Muscle of arm (tissue), 12 donors: ENCODE results near the gene ABHD12. TPM values are rescaled to one million over a fixed set of nuclear protein-coding genes. Genes with fewer than 3 reads are reported as not detected.

ENCODE experiments used
- DNase-seq: peaks from one replicate; pipeline ENCODE4 v3.0.0-alpha.2; 2013
- polyA plus RNA-seq, 12 donors: library from polyadenylated mRNA; unstranded; fragments of 120-200 nt; gene quantifications; one replicate each; pipeline ENCODE4 v1.2.1, GENCODE V29; 2013; ENCODE audit not compliant: insufficient read length in 12 of 12

ABHD12 gene
- polyA plus RNA-seq, 12 donors: 10.1 to 25.2 (median 16.8) TPM; not detected in 1

DNA sequence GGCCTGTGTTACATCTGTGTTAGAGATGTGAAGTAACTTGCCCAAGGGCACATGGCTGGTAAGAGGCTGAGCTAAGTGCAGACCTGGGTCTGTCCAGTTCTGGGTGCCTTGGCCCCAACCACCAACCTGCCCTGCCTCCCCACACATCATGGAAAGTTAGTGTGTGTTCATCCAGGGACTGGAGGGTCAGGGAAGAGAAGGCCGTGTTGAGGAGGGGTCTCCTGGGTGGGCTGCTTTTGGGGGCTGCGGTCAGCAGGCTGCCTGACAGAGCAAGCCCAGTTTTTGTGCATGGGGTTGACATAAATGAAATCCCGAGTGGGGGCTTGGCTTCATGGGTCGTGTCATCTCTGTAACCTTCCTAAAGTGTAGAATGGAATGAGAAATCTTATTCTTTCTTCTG, 131.8 kb downstream of the ABHD12 start:
- no peak for DNase-seq

- DNase-seq: no peak
Observed at GRCh38 chr20:25258476-25258805, 132.2 kb downstream of the ABHD12 start.

DNA sequence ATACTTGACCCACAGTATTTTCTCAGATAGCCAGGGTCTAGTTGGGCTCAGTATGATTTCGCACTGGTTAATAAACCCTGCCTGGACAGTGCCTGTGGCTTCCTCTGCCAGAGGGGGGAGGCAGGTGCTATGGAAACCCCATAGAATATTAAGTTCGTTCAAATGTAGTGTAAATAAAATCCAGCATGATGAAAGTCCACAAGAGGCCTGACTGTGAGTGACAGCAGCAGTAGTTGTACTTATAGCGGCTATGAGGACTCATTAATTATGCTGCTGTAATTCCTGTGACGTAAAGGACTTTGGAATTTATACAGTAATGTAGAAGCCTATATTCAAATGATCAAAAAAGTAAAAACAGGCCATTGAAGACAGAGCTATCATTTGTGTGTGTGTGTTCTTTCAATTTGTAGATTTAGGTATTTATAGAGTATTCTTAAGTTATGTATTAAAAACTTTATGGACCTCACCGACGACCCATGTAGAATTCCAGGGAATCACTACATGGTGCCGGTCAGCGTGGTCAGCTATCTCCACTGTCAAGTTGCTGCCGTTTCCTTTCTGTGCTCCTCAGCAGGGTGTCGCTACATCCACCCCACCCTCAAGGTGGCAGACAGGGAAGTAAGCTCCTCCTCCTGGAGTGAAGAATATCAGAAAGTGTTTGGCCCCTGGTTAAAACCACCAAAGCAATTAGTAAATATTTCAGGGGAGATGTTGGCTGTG, 132.7 kb downstream of the ABHD12 start:
- DNase-seq: no peak

GRCh38 chr20:25257130-25257529, 133.5 kb downstream of the ABHD12 start:
- no peak for DNase-seq

DNA sequence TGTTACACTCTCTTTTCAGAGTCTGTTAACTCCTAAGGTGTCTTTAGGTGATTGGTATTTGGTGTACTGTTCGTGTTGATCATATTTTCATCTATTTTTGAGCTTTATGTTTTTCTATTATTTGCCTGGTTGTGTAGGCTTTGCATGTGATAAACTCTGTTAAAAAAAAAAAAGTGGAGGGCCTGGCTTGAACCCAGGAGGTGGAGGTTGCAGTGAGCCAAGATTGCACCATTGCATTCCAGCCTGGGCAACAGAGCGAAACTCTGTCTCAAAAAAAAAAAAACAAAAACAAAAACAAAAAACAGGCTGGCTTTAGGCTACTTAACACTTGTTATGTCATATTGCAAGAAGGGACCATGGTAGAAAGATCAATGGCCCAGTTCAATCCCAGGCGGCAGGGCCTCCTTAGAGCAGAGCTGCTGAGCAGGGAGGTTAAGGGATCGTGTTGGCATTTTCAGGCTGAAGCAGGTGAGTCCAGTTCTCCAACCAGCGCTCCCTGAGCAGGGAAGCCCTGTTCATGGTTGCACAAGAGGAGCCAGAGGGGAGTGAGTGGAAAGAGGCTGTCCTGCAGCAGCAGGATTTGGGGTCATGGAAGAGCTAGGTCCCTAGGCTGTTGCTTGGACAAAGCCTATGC, 134.3 kb downstream of the ABHD12 start:
- DNase-seq: no peak

DNA sequence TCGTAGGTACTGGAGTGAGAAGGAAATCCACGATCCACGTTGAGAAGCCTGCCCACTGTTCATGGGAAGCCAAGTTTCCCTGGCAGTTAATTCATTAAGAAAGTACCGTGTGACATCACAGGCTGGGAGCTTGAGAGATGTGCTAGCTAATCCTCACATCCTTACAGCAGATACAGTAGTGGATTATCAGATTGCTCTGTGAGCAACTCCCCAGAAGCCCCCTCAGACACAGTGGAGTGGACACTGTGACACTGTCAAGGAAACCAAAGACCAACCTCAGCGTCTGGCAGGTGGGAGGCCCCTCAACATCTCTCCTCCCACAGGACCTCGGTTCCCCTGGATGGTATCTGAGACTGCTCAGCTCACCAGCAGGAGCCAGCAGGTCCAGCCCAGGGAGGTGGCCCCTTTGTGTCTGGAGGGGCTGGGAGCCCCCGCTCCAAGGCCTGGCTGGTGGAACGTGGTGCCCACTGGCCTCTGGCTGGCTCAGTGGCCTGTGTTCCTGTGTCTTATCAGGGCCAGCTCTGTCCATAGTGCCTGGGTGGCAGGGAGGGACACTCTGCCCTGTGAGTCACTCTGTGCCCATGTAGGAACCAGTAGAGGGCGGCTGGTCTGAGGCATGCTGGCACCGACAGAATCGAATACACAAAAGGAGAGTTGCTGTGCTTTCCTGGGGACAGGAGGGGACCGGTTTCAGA, 135.5 kb downstream of the ABHD12 start:
- DNase-seq: no peak

DNA sequence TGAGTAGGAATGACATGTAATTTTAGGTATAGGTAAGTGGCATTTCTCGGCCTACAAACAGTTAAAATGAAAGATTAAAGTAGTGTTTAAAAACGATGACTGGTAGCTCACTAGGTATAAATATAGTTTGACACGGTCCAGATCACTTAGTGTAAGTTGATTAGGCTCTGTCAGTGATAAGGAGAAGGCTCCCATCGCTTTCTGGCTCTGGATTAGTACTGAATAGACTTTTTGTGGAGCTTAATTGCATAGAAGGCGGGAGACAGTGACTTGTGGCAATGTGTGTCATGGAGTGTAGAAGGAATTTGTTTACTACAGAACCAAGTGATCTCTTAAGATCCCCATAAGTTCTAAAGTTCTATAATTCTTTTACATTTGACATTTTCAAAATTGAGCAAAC, 136.1 kb downstream of the ABHD12 start:
- DNase-seq: no peak

DNA sequence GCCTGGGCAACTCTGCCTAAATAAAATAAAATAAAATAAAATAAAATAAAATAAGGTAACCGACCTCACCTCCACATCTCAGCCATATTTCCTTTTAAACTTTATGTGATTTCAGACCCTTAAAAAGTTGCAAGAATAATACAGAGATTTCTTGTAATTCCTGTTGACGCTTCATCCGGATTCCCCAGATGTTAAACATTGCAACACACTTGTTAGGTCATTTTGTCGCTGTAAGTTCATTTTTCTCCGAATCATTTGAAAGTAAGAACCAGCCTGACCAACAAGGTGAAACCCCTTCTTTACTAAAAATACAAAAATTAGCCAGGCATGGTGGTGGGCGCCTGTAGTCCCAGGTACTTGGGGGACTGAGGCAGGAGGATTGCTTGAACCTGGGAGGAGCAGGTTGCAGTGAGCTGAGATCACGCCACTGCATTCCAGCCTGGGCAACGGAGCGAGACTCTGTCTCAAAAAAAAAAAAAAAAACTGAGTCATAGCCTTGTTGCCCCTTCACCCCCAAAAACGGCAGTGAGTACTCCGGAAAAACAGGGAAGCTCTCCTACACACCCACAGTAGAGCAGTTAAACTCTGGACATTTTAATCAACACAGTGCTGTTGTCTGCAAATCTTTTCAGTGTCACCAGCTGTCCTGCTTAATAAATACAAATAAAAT, 136.9 kb downstream of the ABHD12 start:
- no peak for DNase-seq

DNA sequence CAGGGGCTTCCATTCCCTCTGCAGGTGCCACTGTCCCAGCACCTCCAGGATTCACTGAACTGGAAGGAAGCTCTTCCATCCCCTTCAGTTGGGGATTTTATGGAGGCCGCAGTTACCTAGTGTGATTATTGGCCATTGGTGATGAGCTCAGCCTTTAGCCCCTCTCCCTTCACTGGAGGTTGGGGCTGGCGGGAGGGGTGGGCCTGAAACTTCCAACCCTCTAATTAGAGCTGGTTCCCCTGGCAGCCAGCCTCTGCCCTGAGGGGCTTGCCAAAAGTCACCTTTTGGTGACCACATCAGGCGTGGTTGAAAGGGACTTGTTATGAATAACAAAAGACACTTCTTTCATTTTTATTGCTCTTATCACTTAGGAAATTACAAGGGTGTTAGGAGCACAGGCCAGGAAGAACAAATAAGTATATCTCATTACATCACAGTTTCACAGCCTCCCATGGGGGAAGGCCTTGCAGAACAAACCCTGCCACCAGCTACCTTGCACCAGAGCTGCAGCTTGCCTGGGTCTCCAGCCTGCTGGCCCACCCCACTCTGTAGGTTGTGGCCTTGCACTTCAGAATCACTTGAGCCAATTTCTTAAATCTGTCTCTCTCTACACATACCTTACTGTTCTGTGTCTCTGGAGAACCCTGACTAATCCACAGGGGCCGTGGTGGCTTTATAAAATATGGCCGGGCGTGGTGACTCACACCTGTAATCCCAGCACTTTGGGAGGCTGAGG, 137.8 kb downstream of the ABHD12 start:
- DNase-seq: no peak

- no peak for DNase-seq
Observed at GRCh38 chr20:25252230-25252651, 138.4 kb downstream of the ABHD12 start.

GRCh38 chr20:25251558-25251957, 139.1 kb downstream of the ABHD12 start:
- no peak for DNase-seq

- no peak for DNase-seq
Observed at GRCh38 chr20:25251019-25251418, 139.6 kb downstream of the ABHD12 start.

DNA sequence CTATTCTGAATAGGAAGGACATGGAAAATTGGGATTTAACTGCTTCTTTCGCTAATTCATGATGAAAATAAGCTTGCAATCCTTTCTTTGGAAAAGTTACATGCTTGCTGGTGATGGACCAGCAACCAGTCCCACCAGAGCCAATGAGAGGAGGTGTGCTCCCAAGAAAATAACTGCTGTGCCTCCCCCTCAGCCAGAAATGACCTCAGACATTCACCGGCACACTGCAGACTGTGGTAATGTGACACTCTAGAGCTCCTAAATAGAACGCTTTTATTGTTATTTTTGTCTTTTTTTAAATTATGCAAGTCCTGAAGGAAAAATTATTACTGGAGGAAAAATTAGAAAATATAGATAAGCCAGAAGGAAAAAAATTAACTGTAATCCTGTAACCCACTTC, 140.1 kb downstream of the ABHD12 start:
- no peak for DNase-seq

Other genes with a start within 250 kb of the ABHD12 start
- 10 to 100 TPM in 11 of 12 donors, not detected in 1; 25.2 to 73.1 (median 31.2) TPM for gene ENTPD6, start 195.1 kb downstream of the ABHD12 start, polyA plus RNA-seq
- gene PYGB, start 142.8 kb downstream of the ABHD12 start, polyA plus RNA-seq: 10 to 100 TPM in 11 of 12 donors, not detected in 1; 18.2 to 31.2 (median 23.0) TPM
- 10 to 100 TPM in 2 of 12 donors, 1 to 10 TPM in 9, not detected in 1; 4.5 to 11.3 (median 8.7) TPM for gene GINS1, start 16.8 kb upstream of the ABHD12 start, polyA plus RNA-seq
- gene NINL, start 194.7 kb upstream of the ABHD12 start, polyA plus RNA-seq: 10 to 100 TPM in 11 of 12 donors, not detected in 1; 10.0 to 31.5 (median 12.8) TPM
- 1 to 10 TPM in 11 of 12 donors, not detected in 1; 2.6 to 4.4 (median 3.9) TPM for gene NANP, start 233.2 kb upstream of the ABHD12 start, polyA plus RNA-seq